DMS 273 (cell line): ENCODE results near the gene ST8SIA4.
A peak's percentile ranks its signal among the peaks of the same experiment; 100 is the strongest.
"Not testable (repeated sequence)": the region's sequence is repeated elsewhere in the genome, so short reads cannot be mapped to it uniquely, and the experiment has no call there.

Experiments
- DNase-seq: peaks from one replicate; lab custom pipeline; 2025; ENCODE audit not compliant: unreplicated experiment; lab: John Stamatoyannopoulos, UW

The ST8SIA4 gene

DNA sequence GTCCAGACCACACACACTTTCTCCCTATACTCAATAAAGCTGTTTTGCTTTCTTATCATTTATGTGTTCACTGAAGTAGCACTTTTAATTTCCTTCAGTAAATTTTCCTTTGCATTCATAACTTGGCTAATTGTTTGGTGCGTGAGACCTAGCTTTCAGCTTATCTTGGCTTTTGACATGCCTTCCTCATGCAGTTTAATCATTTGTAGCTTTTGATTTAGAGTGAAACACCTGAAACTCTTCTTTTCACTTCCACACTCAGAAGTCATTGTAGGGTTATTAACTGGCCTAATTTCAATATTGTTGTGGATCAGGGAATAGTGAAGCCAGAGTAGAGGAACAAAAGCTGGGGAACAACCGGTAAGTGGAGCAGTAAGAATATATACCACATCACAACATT lies 114.7 kb downstream of the ST8SIA4 start:
- DNase-seq = no peak

DNA sequence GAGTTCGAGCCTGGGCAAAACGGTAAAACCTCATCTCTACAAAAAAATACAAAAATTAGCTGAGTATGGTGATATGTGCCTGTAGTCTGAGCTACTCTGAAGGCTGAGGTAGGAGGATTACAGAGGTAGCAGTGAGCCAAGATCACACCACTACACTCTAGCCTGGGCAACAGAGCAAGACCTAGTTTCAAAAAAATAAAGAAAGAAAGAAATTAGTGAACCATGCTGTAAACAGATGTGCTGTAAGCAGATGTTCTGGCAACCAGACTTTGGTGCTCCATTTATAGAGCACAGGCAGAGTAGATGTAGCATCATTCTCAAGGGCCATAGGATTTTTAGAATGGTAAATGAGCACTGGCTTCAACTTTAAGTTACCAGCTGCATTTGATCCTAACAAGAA lies 115.4 kb downstream of the ST8SIA4 start:
- DNase-seq = no peak

DNA sequence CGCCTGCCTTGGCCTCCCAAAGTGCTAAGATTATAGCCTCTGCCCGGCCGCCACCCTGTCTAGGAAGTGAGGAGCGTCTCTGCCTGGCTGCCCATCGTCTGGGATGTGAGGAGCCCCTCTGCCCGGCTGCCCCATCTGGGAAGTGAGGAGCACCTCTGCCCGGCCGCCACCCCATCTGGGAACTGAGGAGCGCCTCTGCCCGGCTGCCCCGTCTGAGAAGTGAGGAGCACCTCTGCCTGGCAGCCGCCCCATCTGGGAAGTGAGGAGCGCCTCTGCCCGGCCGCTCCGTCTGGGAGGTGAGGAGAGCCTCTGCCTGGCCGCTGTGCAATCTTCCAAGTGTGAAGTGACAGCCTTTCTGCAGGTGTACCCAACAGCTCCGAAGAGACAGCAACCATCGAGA lies 117.5 kb downstream of the ST8SIA4 start:
- DNase-seq = not testable (repeated sequence)

DNA sequence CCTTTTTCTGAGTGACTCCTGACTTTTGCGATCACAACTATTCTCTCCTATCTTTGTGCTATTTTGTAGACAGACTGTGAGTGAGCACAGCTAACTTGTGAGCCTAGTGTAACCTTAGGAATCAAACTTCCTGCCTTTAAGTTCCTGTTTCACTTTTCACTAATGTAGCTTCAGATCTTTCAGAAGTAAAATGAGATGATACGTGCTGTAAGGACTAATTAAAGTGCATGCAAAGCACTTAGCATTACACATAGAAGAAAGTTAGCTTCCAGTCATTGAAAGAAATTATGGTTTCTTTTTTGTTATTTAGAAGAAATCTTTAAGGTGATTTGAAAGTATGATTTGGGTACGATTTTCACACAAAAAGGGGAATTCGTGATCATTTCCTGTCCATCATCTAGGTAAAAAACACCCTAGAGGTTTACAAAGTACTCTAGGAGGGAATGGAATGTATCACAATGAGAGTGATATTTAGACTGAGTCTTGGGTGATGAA lies 122.7 kb downstream of the ST8SIA4 start:
- DNase-seq = no peak

DNA sequence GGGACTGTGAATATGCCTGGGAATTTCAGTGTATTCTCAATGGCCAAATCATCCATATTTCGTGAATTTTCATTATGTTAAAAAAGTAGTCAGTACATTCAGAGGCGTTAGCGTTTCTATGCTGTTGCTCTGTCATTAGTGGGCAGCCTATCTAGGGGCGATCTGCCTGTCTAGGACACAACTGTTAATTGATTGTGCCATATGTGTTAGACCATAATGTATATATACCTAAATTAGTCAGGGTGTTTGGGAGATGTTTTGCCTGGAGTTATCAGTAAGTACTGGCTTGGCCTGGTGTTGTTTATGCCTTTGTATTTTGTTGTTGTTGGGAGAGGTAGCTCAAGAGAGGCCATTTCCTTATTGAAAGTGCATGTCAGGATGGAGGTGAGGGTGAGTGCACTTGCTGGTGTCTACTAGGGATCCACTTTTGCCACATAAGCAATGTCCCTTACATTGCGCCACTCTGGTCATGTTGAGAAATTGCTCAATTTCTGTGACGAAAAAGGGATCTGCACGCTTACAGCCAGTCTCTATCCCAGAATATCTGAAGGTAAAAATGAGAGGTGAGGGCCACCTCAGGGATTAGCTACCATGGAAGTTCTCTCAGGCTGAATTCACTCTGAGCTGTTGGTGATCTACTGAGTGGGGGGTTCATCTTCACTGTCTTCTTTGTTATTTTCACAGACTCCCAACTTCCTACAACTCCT lies 123.3 kb downstream of the ST8SIA4 start:
- no peak for DNase-seq

DNA sequence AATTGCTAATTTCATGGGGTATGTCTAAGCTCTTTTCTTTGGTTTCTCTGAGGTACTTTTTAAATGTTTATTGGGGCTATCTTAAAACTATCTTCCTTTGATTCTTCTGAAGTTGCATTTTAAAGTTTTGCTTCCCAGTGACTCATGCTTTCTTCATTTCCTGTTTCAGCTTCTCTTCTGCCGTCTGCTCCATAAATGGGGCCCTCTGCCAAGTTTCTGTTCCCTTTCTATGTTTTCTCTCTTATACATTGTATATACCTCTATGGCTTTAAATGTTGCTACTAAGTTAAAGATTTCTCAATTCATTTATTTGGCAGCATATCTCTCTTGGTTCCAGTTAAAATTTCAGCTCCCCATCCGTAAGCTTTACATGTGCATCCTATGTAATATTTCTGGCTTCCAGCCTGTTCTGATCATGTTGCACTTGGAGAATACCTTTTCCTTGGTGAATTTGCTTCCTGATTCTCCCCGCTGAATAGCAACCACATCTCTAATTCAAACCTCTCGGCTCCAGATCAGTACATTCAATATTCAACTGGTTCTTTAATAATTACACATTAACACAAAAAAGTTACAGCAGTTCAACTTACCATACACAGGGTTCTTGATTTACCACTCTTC lies 125.3 kb downstream of the ST8SIA4 start:
- DNase-seq = peak; percentile 18

DNA sequence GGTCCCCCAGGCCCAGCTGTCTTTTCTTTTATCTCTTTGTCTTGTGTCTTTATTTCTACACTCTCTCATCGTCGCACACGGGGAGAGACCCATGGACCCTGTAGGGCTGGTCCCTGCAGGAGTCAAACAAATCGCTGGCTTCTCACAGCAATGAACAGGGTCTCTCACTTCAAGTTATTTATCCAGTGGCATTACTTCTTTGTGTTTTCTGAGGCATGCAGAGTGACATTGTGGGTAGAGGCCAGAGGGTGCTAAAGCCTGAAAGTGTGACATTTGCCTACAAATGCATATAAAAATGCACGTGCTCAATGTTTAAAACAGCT lies 127.6 kb downstream of the ST8SIA4 start:
- DNase-seq = no peak

DNA sequence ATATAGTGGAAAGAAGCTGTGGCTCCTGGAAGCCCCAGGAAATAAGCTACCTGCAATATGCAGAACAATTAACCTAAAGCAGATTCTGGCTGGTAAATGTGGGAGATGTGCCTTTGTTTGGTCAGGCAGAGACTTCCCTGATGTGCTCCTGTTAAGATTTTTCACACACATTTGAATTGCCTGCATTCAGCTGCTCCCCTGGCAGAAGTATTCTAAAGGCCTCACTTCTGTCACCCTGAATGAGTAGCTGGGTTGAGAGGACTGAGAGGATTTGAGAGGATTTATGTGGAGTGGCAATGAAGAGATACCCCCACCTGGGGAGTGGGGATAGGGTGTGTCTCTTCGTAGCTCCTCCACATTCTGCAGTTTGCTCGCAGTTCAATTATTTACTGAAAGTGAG lies 130.5 kb downstream of the ST8SIA4 start:
- DNase-seq = no peak

DNA sequence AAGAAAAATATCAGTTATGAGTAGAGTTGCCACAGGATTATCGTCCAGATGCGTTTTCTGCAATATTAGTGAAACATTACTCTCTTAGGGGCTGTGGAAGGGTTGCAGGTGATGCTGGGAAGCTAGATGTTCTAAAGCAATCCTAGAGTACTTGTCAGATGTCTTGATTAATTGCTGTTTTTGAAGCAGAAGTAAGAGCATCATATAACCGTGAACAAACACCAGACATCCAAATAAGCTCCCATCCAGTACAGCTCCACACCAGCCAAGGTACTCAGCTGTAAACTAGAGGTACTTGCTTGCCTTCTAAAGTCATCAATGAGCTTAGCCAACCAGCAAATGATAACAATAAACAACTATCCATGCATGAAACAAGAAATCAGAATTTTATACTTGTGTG lies 131.1 kb downstream of the ST8SIA4 start:
- no peak for DNase-seq

- DNase-seq = no peak
Observed at GRCh38 chr5:100771181-100771580, 131.9 kb downstream of the ST8SIA4 start.

DNA sequence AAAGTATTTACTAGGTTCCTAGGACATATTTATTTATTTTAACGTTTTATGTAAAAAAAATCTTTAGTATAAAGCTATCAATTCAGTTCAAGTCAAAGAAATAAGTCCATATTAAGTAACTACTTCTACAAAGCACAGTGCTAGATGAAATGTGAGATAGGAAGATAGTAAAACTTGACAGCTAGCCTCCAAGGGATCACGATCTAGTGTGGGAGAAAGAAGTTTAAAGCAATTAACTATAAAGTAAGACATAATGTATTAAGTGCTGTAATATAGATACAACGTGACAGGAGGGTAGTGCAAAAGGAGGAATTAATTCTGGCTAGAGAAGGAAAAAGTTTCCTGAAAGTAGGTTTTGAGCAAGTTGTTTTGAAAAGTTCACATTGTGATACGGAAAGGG lies 134.9 kb downstream of the ST8SIA4 start:
- DNase-seq = no peak

GRCh38 chr5:100762995-100763394 lies 140.1 kb downstream of the ST8SIA4 start:
- no peak for DNase-seq

DNA sequence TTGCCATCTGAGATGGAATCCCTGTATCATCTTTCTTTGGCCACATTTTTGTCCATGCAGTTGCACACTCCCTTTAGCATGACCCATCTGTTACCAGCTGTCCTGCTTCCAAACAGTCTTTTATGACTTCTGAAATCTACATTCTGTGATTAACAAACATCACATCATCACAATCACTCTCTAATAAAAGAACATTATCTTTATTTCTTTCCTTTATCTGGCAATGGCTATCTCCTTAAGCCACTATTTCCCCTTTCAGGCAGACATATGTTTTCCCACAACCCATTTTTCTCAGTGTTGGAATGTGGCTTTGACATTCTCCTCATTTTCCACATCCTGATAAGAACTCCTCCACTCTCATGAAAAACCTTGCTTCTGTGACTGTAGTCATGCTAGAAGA lies 141.0 kb downstream of the ST8SIA4 start:
- DNase-seq = no peak

DNA sequence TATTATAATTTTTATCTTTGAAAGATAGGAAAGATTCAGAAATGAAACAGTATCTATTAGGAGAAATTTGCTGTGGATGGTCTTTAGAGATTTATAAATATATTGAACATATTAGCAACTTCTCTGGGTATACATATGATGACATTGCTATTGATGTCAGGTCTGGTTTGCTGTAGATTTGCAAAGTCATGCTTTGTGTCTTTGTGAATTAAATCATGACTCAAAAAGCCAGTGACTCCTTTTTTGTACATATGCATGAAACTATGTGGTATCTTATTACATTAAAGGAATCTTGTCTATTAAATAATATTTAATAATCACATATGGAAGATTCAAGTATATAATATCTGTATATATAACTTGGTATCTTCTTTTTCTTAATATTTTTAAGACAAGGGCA lies 141.9 kb downstream of the ST8SIA4 start:
- no peak for DNase-seq

GRCh38 chr5:100760688-100761087 lies 142.4 kb downstream of the ST8SIA4 start:
- DNase-seq = no peak

DNA sequence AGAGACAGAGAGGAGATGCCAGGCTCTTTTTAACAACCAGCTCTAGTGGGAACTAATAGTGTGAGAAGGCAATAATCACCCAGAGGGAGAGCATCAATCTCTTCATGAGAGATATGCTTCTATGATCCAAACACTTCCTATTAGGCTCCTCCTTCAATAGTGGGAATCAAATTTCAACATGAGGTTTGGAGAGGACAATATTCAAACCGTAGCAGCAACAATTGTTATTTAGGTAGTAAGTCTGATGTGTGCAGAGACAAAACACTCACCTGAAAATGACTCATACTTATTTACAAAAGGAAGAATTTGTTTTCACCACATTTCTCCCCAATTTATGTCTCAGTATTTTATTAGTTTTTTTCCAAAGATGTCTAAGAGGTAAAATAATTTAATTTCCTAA lies 144.3 kb downstream of the ST8SIA4 start:
- no peak for DNase-seq

GRCh38 chr5:100758306-100758705 lies 144.8 kb downstream of the ST8SIA4 start:
- DNase-seq = no peak

GRCh38 chr5:100757618-100758017 lies 145.5 kb downstream of the ST8SIA4 start:
- no peak for DNase-seq
